ENCODE measurements around the gene PPP1R37.

- TF ChIP-seq CTCF (IDR thresholded peaks at IDR 0.05), result no peak
- no peak for TF ChIP-seq EZH2 (IDR thresholded peaks at IDR 0.05; ENCODE audit: borderline replicate concordance, insufficient read depth, low read depth, low read length, poor library complexity, severe bottlenecking)
Observed at GRCh38 chr19:45112111-45112827, 19.3 kb downstream of the PPP1R37 start.
